ENCODE data around the gene NOTCH1.

Gene NOTCH1

DNA sequence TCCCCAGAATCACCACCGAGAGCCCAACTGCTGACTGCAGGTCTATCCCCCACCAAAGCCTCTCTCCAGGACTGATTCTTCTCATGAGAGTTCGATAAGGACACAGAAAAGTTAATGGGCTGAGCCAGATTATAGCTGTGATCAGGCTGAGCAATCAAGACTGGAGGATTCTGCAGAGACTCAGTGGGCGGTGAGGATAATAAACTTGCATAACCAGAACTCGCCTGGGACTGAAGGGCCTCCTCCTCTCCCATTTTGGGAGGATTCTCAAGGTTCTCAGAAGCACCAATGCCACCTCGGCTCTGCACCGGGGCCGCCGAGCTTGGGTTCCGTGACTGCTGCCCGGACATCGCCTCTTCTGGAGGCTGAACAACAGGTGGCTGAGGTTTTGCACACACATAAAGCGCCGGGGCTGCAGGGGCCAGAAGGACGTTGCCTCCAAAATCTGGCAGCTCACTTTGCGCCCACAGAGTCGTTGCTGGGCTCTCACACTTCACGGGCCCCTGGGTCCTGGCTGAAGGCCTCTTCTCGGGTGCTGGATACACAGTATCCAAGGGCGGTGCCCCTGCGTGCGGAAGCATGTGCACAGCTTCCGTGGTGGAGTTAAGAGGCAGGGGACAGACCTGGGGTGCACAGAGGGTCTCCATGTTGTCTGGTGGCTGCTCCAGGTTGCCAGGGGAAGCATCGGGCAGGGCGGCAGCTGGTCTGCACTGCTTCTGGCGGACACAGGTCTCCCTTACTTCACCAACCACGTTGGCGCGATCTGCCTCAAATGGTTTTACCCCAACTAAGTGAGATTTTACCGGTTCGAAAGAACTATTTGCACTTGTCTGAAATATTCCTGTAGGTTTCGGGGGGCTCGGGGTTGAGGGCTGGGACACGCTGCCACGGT lies 70.6 kb downstream of the NOTCH1 start:
- TF ChIP-seq, protein P1, sequence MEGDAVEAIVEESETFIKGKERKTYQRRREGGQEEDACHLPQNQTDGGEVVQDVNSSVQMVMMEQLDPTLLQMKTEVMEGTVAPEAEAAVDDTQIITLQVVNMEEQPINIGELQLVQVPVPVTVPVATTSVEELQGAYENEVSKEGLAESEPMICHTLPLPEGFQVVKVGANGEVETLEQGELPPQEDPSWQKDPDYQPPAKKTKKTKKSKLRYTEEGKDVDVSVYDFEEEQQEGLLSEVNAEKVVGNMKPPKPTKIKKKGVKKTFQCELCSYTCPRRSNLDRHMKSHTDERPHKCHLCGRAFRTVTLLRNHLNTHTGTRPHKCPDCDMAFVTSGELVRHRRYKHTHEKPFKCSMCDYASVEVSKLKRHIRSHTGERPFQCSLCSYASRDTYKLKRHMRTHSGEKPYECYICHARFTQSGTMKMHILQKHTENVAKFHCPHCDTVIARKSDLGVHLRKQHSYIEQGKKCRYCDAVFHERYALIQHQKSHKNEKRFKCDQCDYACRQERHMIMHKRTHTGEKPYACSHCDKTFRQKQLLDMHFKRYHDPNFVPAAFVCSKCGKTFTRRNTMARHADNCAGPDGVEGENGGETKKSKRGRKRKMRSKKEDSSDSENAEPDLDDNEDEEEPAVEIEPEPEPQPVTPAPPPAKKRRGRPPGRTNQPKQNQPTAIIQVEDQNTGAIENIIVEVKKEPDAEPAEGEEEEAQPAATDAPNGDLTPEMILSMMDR (IDR thresholded peaks at IDR 0.05), result no peak
- no peak overlapping the region for H3K4me3 ChIP-seq
- no peak overlapping the region for H3K27ac ChIP-seq
- DNase-seq (ENCODE audit: low spot score), result no peak

DNA sequence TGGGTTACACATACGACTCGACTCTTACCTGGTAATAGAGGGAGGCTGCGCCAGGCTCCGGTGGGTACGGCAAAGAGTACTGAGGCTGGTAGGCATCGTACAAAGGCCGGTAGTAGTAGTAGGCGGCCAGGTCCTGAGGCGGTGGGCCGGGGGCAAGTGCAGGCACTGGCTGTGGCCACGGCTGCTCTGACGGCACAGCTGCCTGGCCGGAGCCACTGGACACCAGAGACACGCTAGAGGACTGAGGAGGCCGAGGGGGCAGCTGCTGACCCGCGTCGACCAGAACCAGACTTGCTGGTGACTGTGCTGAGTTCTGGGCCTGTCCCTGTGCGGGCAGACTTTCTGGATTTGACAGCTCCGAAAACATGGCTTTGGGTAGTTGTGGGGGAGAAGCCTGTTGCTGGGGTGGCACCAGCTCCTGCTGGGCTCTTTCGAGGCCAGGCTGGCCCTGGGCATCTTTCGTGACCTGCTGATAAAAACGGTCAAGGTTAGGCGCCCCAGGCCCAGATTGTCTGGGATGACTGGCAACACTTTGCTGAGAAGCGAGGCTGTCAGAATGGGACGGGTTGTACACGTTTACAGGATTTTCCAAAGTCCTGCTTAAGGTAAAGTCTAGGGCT lies 71.7 kb downstream of the NOTCH1 start:
- DNase-seq (ENCODE audit: low spot score), result no peak
- H3K4me3 ChIP-seq, result no peak overlapping the region
- TF ChIP-seq, protein P1 (IDR thresholded peaks at IDR 0.05), result no peak
- H3K27ac ChIP-seq, result no peak overlapping the region

DNA sequence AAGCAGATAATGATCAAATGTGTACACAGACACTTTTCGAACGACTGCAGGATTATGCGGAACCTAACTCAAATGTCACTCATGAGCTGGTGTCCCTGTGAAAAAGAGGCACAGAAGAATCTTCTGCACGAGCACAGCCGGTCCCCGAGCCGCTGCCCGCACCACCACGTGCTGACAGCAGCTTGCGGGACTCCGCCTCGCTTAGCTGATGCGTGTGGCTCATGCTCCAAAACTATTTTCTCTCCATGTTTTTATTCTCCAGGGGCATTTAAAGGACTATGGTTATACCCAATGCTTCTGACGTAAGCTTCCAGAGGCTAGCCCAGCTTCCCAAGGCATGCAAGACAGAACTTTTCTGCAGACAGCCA lies 72.5 kb downstream of the NOTCH1 start:
- H3K27ac ChIP-seq, result no peak overlapping the region
- no peak overlapping the region for H3K4me3 ChIP-seq
- TF ChIP-seq, protein P1 (IDR thresholded peaks at IDR 0.05), result no peak
- no peak for DNase-seq (ENCODE audit: low spot score)

DNA sequence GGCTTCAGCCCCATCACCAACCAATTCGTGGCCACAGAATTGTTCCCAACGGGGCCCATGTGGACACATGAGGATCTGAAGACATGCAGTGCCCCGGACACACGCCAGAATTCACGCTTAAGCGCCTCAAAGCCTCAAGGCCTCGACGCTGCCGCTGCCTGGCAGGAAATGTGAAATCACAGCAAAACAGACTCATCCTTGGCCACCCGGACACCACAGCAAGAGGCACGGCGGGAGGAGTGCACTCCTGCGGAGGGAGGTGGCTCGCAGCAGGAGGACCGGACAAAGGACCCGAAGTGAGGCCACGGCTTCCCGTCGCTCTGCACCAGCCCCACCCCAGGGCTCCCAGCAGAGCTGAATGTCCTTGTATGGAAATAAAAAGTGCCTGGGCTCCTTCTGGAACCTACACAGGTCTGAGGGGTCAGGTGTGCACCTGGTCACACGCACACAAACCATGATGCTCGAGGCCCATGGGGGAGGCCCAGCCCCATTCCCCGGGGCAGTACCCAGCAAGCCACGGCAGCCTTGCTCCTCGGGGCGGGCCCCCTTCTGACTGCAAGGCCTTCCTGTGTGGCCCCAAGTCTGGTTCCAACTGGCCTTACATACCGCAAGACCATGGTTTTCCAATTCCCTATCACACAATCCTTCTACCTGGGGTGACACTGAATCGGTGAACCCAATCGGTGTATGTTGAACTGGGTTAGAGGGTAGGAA lies 73.1 kb downstream of the NOTCH1 start:
- Histone ChIP-seq H3K4me3 (no peak overlapping the region), H3K27ac (no peak overlapping the region)
- DNase-seq (ENCODE audit: low spot score), result no peak
- TF ChIP-seq, protein P1 (IDR thresholded peaks at IDR 0.05), result no peak

DNA sequence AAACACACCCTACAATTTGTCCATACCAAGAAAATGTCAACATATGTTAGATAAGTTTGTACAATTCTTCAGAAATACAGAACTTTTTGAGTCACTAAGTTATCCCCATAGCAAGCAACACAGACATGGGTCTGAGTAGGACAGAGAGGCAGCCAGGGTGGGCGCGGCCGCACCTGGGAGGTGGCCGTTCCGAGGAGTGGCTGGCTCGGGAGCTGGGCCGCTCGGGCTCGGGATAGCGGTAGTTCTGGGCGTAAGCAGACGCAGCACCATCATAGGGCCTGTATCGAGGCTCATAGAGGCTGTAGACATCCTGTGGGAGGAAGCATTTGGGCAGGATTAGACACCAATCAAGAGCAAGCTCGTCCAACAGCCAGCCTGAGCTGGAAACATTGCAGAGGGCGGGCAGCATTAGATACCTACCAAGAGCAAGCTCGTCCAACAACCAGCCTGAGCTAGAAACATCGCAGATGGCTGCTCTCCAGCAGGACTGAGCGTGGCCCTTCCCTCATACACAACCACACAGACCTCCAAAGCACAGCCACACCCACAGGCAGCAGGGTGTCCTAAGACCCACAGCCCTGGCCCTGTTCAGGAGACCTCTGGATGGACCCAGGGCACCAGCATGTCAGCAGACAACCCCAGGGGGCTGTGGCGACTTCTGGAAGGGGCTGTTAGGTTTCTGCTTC lies 73.9 kb downstream of the NOTCH1 start:
- Histone ChIP-seq H3K27ac (no peak overlapping the region), H3K4me3 (no peak overlapping the region)
- TF ChIP-seq, protein P1 (IDR thresholded peaks at IDR 0.05), result no peak
- DNase-seq (ENCODE audit: low spot score), result no peak

DNA sequence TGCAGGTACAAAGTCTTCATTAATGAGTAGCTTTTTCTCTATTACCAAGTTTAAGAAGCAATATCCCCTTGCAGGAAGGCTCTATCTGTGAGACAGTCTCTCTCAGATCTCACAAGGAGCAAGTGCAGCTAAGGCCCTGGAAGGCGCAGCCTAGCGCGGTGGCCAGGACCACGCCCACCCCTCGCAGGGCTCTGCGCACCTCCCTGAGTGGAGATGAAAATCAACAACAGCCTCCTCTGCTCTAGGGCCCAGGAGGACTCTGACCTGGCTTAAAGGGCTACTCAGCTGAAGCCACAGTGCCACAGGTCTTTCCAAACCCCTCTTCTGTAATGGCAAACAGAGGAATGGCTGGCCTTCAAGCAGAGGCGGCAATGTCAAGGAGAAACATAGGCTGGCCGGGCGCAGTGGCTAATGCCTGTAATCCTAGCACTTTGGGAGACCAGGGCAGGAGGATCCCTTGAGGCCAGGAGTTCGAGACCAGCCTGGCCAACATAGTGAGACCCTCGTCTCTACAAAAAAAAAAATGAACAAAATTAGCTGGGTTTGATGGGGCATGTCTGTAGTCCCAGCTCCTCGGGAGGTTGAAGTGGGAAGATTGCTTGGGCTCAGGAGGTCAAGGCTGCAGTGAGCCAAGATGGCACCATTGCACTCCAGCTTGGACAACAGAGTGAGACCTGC lies 74.9 kb downstream of the NOTCH1 start:
- TF ChIP-seq, protein P1 (IDR thresholded peaks at IDR 0.05), result no peak
- DNase-seq (ENCODE audit: low spot score), result no peak
- Histone ChIP-seq H3K4me3 (no peak overlapping the region), H3K27ac (no peak overlapping the region)

Data from coronary artery (tissue), 2 donors.